ENCODE data around the gene TP73. TPM values are rescaled to one million over a fixed set of nuclear protein-coding genes. Genes with fewer than 3 reads are reported as not detected.

TP73 gene
- total and polyA plus RNA-seq, 2 donors (not counting 1 experiment from before 2014, with no cell fraction given) = 1.2 to 2.4 TPM

GRCh38 chr1:3607703-3608065, 44.6 kb upstream of the TP73 start:
- Histone ChIP-seq H3K9ac (ENCODE audit: low read length) (no peak overlapping the region), H3K36me3 (replicated peaks in 1 of 2; ENCODE audit: control extremely low read depth in 1 of 2, control insufficient read depth in 1 of 2, extremely low read depth in 1 of 2, insufficient read depth in 2 of 2, low read length in 1 of 2) (no peaks in the 10 kb centered on the region), H2AFZ (ENCODE audit: insufficient read depth, low read depth, low read length, poor library complexity, severe bottlenecking) (no peak overlapping the region), H3K79me2 (ENCODE audit: control insufficient read depth, insufficient read depth, low read length) (no peaks in the 10 kb centered on the region), H3K27me3 (replicated peaks in 1 of 4; ENCODE audit: control extremely low read depth in 1 of 4, control insufficient read depth in 3 of 4, insufficient read depth in 4 of 4, low read length in 3 of 4) (peaks cover 0 to 39% (median 12%) of the 10 kb centered on the region in 4 experiments), H3K4me3 (ENCODE audit: control extremely low read depth in 1 of 5, extremely low read depth in 1 of 5, insufficient read depth in 1 of 5, low read depth in 2 of 5, low read length in 4 of 5) (no peak overlapping the region), H3K9me3 (ENCODE audit: control extremely low read depth in 1 of 3, control insufficient read depth in 2 of 3, insufficient read depth in 1 of 3, low read length in 2 of 3) (peaks cover 0 to 7% (median 0%) of the 10 kb centered on the region in 3 donors), H3K4me1 (ENCODE audit: control insufficient read depth in 2 of 2, insufficient read depth in 2 of 2, low read length in 2 of 2) (peaks cover 15 to 17% of the 10 kb centered on the region in 2 donors), H3K4me2 (replicated peaks; ENCODE audit: low read depth, low read length, poor library complexity, severe bottlenecking) (no peak overlapping the region), H4K20me1 (ENCODE audit: control insufficient read depth, insufficient read depth, low read length, poor library complexity, severe bottlenecking) (no peaks in the 10 kb centered on the region), H3K27ac (ENCODE audit: low read length in 2 of 2) (no peak overlapping the region)
- intact Hi-C loops (cut with micrococcal nuclease) = no loop called here
- whole genome bisulfite sequencing (ENCODE audit: insufficient coverage) = 98% methylated on average over 17 of the region's 18 CpGs
- Mint-ChIP-seq H3K4me3 (no peak overlapping the region), H3K27me3 (peaks cover 12% of the 10 kb centered on the region), H3K27ac (no peak overlapping the region), H3K4me1 (peaks cover 13% of the 10 kb centered on the region), H3K9me3 (ENCODE audit: insufficient read depth) (no peaks in the 10 kb centered on the region)
- ATAC-seq (ENCODE audit: low read depth) = no peak
- POLR2A ChIA-PET = no interaction called here
- DNase-seq = no peak
- CTCF ChIA-PET = interaction anchor here (1.1 kb wide), 1 partner anchor 10 kb away, joined by 3 read pairs; no protein-coding TSS in a partner anchor
- TF ChIP-seq EZH2 (IDR thresholded peaks at IDR 0.05; ENCODE audit: borderline replicate concordance, insufficient read depth, low read depth, low read length, poor library complexity, severe bottlenecking) (no peak), CTCF (IDR thresholded peaks at IDR 0.05) (no peak)

DNA sequence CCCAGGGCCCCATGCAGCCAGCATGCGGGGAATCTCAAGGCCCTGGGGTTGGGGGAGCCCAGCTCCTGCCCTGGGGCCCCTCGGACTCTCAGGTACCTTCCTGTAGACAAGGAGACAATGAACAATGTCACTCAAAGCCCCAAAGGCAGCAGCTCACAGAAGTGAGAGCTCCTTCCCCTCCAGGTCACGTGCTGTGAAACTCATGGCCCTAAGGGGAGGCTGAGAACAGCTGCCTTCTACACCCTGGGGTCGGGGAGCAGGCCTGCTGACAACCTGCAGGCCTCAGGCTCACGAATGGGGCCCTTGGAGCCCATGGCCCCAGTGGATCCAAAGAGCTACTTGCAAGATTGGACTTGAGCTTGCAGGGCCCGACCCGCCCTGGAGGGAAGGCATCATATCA, 44.2 kb upstream of the TP73 start:
- no peaks in the 10 kb centered on the region for H3K9me3 Mint-ChIP-seq (ENCODE audit: insufficient read depth)
- H2AFZ ChIP-seq (ENCODE audit: insufficient read depth, low read depth, low read length, poor library complexity, severe bottlenecking) = no peak overlapping the region
- peaks cover 12% of the 10 kb centered on the region for H3K27me3 Mint-ChIP-seq
- no peak overlapping the region for H3K27ac ChIP-seq (ENCODE audit: low read length in 2 of 2)
- peaks cover 13% of the 10 kb centered on the region for H3K4me1 Mint-ChIP-seq
- ChIA-PET CTCF (interaction anchor here (1.1 kb wide), 1 partner anchor 9 kb away, joined by 3 read pairs; no protein-coding TSS in a partner anchor), POLR2A (no interaction called here)
- DNase-seq (no peak), ATAC-seq (ENCODE audit: low read depth) (no peak)
- TF ChIP-seq CTCF (IDR thresholded peaks at IDR 0.05) = no peak
- no peak for TF ChIP-seq EZH2 (IDR thresholded peaks at IDR 0.05; ENCODE audit: borderline replicate concordance, insufficient read depth, low read depth, low read length, poor library complexity, severe bottlenecking)
- WGBS (ENCODE audit: insufficient coverage) = 83% methylated on average over 6 of the region's 7 CpGs
- intact Hi-C loops (cut with micrococcal nuclease) = no loop called here
- H3K27ac Mint-ChIP-seq = no peak overlapping the region
- peaks cover 0 to 39% (median 12%) of the 10 kb centered on the region in 4 experiments for H3K27me3 ChIP-seq (replicated peaks in 1 of 4; ENCODE audit: control extremely low read depth in 1 of 4, control insufficient read depth in 3 of 4, insufficient read depth in 4 of 4, low read length in 3 of 4)
- peaks cover 0 to 7% (median 0%) of the 10 kb centered on the region in 3 donors for H3K9me3 ChIP-seq (ENCODE audit: control extremely low read depth in 1 of 3, control insufficient read depth in 2 of 3, insufficient read depth in 1 of 3, low read length in 2 of 3)
- H3K79me2 ChIP-seq (ENCODE audit: control insufficient read depth, insufficient read depth, low read length) = no peaks in the 10 kb centered on the region
- H3K4me2 ChIP-seq (replicated peaks; ENCODE audit: low read depth, low read length, poor library complexity, severe bottlenecking) = no peak overlapping the region
- no peaks in the 10 kb centered on the region for H3K36me3 ChIP-seq (replicated peaks in 1 of 2; ENCODE audit: control extremely low read depth in 1 of 2, control insufficient read depth in 1 of 2, extremely low read depth in 1 of 2, insufficient read depth in 2 of 2, low read length in 1 of 2)
- H4K20me1 ChIP-seq (ENCODE audit: control insufficient read depth, insufficient read depth, low read length, poor library complexity, severe bottlenecking) = no peaks in the 10 kb centered on the region
- peaks cover 15 to 17% of the 10 kb centered on the region in 2 donors for H3K4me1 ChIP-seq (ENCODE audit: control insufficient read depth in 2 of 2, insufficient read depth in 2 of 2, low read length in 2 of 2)
- no peak overlapping the region for H3K4me3 ChIP-seq (ENCODE audit: control extremely low read depth in 1 of 5, extremely low read depth in 1 of 5, insufficient read depth in 1 of 5, low read depth in 2 of 5, low read length in 4 of 5)
- H3K4me3 Mint-ChIP-seq = no peak overlapping the region
- H3K9ac ChIP-seq (ENCODE audit: low read length) = no peak overlapping the region

Measured in B cell (primary cell).